AG20443 (cell line): ENCODE data around the gene CDC42EP5.

Experiments
- DNase-seq: peaks from one replicate; pipeline ENCODE4 v3.0.0; 2012; ENCODE audit warnings: low spot score, mixed read lengths

The CDC42EP5 gene

GRCh38 chr19:54462047-54462654, 10.9 kb downstream of the CDC42EP5 start:
- DNase-seq, result no peak

- no peak for DNase-seq
Observed at GRCh38 chr19:54461613-54462012, 11.5 kb downstream of the CDC42EP5 start.

GRCh38 chr19:54461210-54461609, 11.9 kb downstream of the CDC42EP5 start:
- DNase-seq, result no peak

- DNase-seq, result no peak
Observed at GRCh38 chr19:54460230-54461005, 12.7 kb downstream of the CDC42EP5 start.

GRCh38 chr19:54459282-54460229, 13.5 kb downstream of the CDC42EP5 start:
- DNase-seq, result no peak

- DNase-seq, result no peak
Observed at GRCh38 chr19:54458648-54459281, 14.3 kb downstream of the CDC42EP5 start.

- no peak for DNase-seq
Observed at GRCh38 chr19:54457773-54458647, 15.1 kb downstream of the CDC42EP5 start.

GRCh38 chr19:54456423-54457373, 16.4 kb downstream of the CDC42EP5 start:
- no peak for DNase-seq

- DNase-seq, result no peak
Observed at GRCh38 chr19:54455786-54456422, 17.2 kb downstream of the CDC42EP5 start.

GRCh38 chr19:54454781-54455675, 18.1 kb downstream of the CDC42EP5 start:
- DNase-seq, result no peak

GRCh38 chr19:54453921-54454780, 18.9 kb downstream of the CDC42EP5 start:
- no peak for DNase-seq

- no peak for DNase-seq
Observed at GRCh38 chr19:54452626-54453025, 20.5 kb downstream of the CDC42EP5 start.

GRCh38 chr19:54451997-54452396, 21.1 kb downstream of the CDC42EP5 start:
- DNase-seq, result no peak

- no peak for DNase-seq
Observed at GRCh38 chr19:54451331-54451871, 21.7 kb downstream of the CDC42EP5 start.

GRCh38 chr19:54449701-54450069, 23.4 kb downstream of the CDC42EP5 start:
- no peak for DNase-seq

- DNase-seq, result peak; percentile 98
Observed at GRCh38 chr19:54448774-54449700, 24.1 kb downstream of the CDC42EP5 start, which contains the start of gene LENG8. Gene LENG8 (plus strand): TSS chr19:54449199. CDS start chr19:54451345, 2,146 bp downstream.
